PFSK-1 (cell line): ENCODE results near the gene SLC26A11. TPM values are rescaled to one million over a fixed set of nuclear protein-coding genes. Genes with fewer than 3 reads are reported as not detected.

Source experiments
- FOXP2 ChIP-seq: optimal IDR thresholded peaks from 2 replicates; pipeline ENCODE3; 2011; ENCODE audit warnings: borderline replicate concordance, control low read depth, inconsistent platforms; ENCODE audit not compliant: insufficient read depth; ENCODE audit errors: extremely low read length, extremely low read depth
- POLR2AphosphoS5 ChIP-seq: IDR thresholded peaks from 2 replicates; pipeline ENCODE4 v1.6.1; 2012; ENCODE audit warnings: low read depth, mild to moderate bottlenecking, control low read depth, low read length, moderate library complexity
- REST ChIP-seq, 2 experiments: IDR thresholded peaks; 2 replicates each; pipeline versions ENCODE4 v1.6.1 to v1.8.0; 2011 to 2012; ENCODE audit warnings: low read depth in 2 of 2, low read length in 2 of 2, control low read depth in 1 of 2, inconsistent platforms in 1 of 2, mild to moderate bottlenecking in 1 of 2, moderate library complexity in 1 of 2; ENCODE audit not compliant: insufficient read depth in 1 of 2
- SIN3A ChIP-seq: IDR thresholded peaks from 2 replicates; pipeline ENCODE4 v1.6.1; 2012; ENCODE audit warnings: mild to moderate bottlenecking, low read length, moderate library complexity, borderline replicate concordance; ENCODE audit not compliant: insufficient read depth
- TAF1 ChIP-seq: IDR thresholded peaks from 2 replicates; pipeline ENCODE4 v1.6.1; 2012; ENCODE audit warnings: low read length, control low read depth, borderline replicate concordance; ENCODE audit not compliant: insufficient read depth
- polyA plus RNA-seq: library from polyadenylated mRNA; unstranded; fragments of >200 nt; gene quantifications from one replicate; pipeline ENCODE4 v1.2.1, GENCODE V29; 2012; ENCODE audit warnings: low read depth, missing spikeins; ENCODE audit not compliant: insufficient read length

Gene SLC26A11
- polyA plus RNA-seq = 44.0 TPM

GRCh38 chr17:80220054-80220735, at the start of gene SLC26A11, which contains the start of gene SGSH:
Gene SLC26A11 (plus strand): TSS chr17:80220427. CDS start chr17:80221561, 1,134 bp downstream.
Gene SGSH (minus strand): TSS chr17:80220333. CDS start chr17:80220313, 20 bp downstream.
- no peak for TF ChIP-seq SIN3A
- TF ChIP-seq FOXP2 = peak; percentile 44
- no peak for TF ChIP-seq TAF1
- TF ChIP-seq REST (IDR thresholded peaks at IDR 0.05; ENCODE audit: insufficient read depth in 1 of 2, low read depth in 2 of 2, low read length in 2 of 2) = no peak
- TF ChIP-seq POLR2AphosphoS5 = peak; percentile 67

DNA sequence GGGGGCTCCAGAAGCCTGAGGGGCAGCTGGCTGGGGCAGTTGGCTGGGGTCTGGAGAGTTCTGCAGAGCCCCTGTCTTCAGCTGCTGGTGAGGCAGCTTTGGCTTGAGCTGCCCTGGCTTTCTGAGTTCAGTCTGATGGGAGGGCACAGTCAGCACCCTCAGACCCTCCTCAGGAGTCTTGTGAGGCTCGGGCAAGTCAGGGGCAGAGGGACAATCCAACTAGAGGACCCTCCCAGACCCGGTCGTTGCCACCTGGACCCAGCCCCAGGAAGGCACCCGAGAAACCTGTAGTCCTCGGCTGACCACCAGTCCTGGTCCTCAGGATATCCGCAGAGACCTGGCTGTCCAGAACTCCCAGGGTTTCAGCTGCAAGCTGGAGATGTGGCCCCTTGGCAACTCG, 48.5 kb upstream of the SLC26A11 start:
- no peak for TF ChIP-seq TAF1
- no peak for TF ChIP-seq POLR2AphosphoS5
- no peak for TF ChIP-seq REST (IDR thresholded peaks at IDR 0.05; ENCODE audit: insufficient read depth in 1 of 2, low read depth in 2 of 2, low read length in 2 of 2)
- no peak for TF ChIP-seq SIN3A
- TF ChIP-seq FOXP2 = no peak

DNA sequence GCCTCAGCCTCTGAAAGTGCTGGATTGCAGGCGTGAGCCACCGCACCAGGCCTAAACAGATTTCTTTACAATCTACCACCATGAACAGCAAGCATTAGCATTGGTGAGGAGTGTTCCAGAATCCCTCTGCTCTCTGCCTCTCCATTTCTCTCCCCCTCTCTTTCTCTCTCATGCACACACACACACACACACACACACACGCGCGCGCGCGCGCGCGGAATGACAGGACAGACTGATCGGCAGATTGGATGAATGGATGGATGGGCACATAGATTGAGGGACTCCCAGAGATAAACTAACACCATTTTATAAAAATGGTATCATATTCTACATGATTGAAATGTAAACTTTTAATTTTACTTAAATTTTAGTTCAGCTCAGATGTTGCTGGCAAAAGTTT, 47.1 kb upstream of the SLC26A11 start:
- TF ChIP-seq REST (IDR thresholded peaks at IDR 0.05; ENCODE audit: insufficient read depth in 1 of 2, low read depth in 2 of 2, low read length in 2 of 2) = no peak

- TF ChIP-seq SIN3A = no peak
- TF ChIP-seq TAF1 = no peak
- TF ChIP-seq REST (IDR thresholded peaks at IDR 0.05; ENCODE audit: insufficient read depth in 1 of 2, low read depth in 2 of 2, low read length in 2 of 2) = no peak
- TF ChIP-seq POLR2AphosphoS5 = no peak
- TF ChIP-seq FOXP2 = no peak
These were observed 46.3 kb upstream of the SLC26A11 start for GRCh38 chr17:80173916-80174315.

DNA sequence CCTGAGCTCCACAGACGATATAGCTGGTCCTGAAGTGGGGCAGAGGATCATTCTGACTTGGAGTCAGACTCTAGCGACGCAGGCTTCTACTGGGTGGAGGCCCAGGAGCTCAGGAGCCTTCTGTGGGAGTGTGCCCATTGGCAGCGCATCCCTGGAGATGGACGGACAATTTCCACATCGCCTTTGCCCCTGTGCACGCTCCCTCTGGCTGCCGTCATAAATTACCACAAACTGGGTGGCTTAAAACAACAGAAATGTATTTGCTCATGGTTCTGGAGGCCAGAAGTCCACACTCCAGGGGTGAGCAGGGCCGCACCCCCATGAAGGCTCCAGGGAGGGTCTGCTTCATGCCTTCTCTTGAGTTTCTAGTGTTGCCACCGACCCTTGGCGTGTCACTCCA, 43.5 kb upstream of the SLC26A11 start:
- no peak for TF ChIP-seq TAF1
- no peak for TF ChIP-seq POLR2AphosphoS5
- TF ChIP-seq REST (IDR thresholded peaks at IDR 0.05; ENCODE audit: insufficient read depth in 1 of 2, low read depth in 2 of 2, low read length in 2 of 2) = no peak
- no peak for TF ChIP-seq SIN3A
- no peak for TF ChIP-seq FOXP2
